ENCODE data around the gene SP1. TPM values are rescaled to one million over a fixed set of nuclear protein-coding genes. Genes with fewer than 3 reads are reported as not detected.
A peak's percentile ranks its signal among the peaks of the same experiment; 100 is the strongest.

SP1 gene
- total RNA-seq, 2 donors from 2014 or later, result 83.6 to 96.8 TPM

- no peaks in the 10 kb centered on the region for H3K9me3 ChIP-seq
- peak; percentile 85 for DNase-seq
- H3K4me1 ChIP-seq, result no peaks in the 10 kb centered on the region
- H3K27ac ChIP-seq, result peak overlapping the region; percentile 91
- peak; percentile 34 for TF ChIP-seq CTCF (IDR thresholded peaks at IDR 0.05)
- H3K36me3 ChIP-seq, result peaks cover 31% of the 10 kb centered on the region
- intact Hi-C loops (cut with DNase I), result loop anchor here (10.0 kb wide), 1 partner anchor 52 kb away; the partner anchor contains the start of genes NPFF and TARBP2
- peak overlapping the region; percentile 64 for H3K4me3 ChIP-seq
- H3K9ac ChIP-seq (ENCODE audit: low read depth in 2 of 2, low read length in 2 of 2), result peak overlapping the region; percentile 85 to 96
- H3K27me3 ChIP-seq, result no peaks in the 10 kb centered on the region
Measured at GRCh38 chr12:53452159-53453077, 72.4 kb downstream of the SP1 start.

GRCh38 chr12:53453953-53454640, 74.1 kb downstream of the SP1 start:
- no peak overlapping the region for H3K9ac ChIP-seq (ENCODE audit: low read depth in 2 of 2, low read length in 2 of 2)
- H3K9me3 ChIP-seq, result no peaks in the 10 kb centered on the region
- no peak overlapping the region for H3K4me3 ChIP-seq
- H3K4me1 ChIP-seq, result no peaks in the 10 kb centered on the region
- intact Hi-C loops (cut with DNase I), result loop anchor here (10.0 kb wide), 1 partner anchor 51 kb away; the partner anchor contains the start of genes NPFF and TARBP2
- no peak for TF ChIP-seq CTCF (IDR thresholded peaks at IDR 0.05)
- H3K27me3 ChIP-seq, result no peaks in the 10 kb centered on the region
- H3K27ac ChIP-seq, result no peak overlapping the region
- no peak for DNase-seq
- H3K36me3 ChIP-seq, result peaks cover 47% of the 10 kb centered on the region

GRCh38 chr12:53454707-53455106, 74.7 kb downstream of the SP1 start:
- intact Hi-C loops (cut with DNase I), result loop anchor here (10.0 kb wide), 1 partner anchor 50 kb away; the partner anchor contains the start of genes NPFF and TARBP2
- no peak overlapping the region for H3K27ac ChIP-seq
- H3K9ac ChIP-seq (ENCODE audit: low read depth in 2 of 2, low read length in 2 of 2), result no peak overlapping the region
- H3K4me3 ChIP-seq, result no peak overlapping the region
- no peaks in the 10 kb centered on the region for H3K27me3 ChIP-seq
- no peaks in the 10 kb centered on the region for H3K4me1 ChIP-seq
- no peak for TF ChIP-seq CTCF (IDR thresholded peaks at IDR 0.05)
- DNase-seq, result no peak
- peaks cover 53% of the 10 kb centered on the region for H3K36me3 ChIP-seq
- no peaks in the 10 kb centered on the region for H3K9me3 ChIP-seq

GRCh38 chr12:53456654-53457366, 76.8 kb downstream of the SP1 start:
- H3K27ac ChIP-seq, result no peak overlapping the region
- H3K4me3 ChIP-seq, result no peak overlapping the region
- no peak overlapping the region for H3K9ac ChIP-seq (ENCODE audit: low read depth in 2 of 2, low read length in 2 of 2)
- no peak for TF ChIP-seq CTCF (IDR thresholded peaks at IDR 0.05)
- no peak for DNase-seq
- H3K9me3 ChIP-seq, result no peaks in the 10 kb centered on the region
- intact Hi-C loops (cut with DNase I), result loop anchor here (10.0 kb wide), 1 partner anchor 48 kb away; the partner anchor contains the start of genes NPFF and TARBP2
- peaks cover 73% of the 10 kb centered on the region for H3K36me3 ChIP-seq
- H3K4me1 ChIP-seq, result no peaks in the 10 kb centered on the region
- H3K27me3 ChIP-seq, result no peaks in the 10 kb centered on the region

- DNase-seq, result no peak
- Histone ChIP-seq H3K27me3 (no peaks in the 10 kb centered on the region), H3K27ac (no peak overlapping the region), H3K4me1 (peaks cover 4% of the 10 kb centered on the region), H3K36me3 (peaks cover 93% of the 10 kb centered on the region), H3K9ac (ENCODE audit: low read depth in 2 of 2, low read length in 2 of 2) (no peak overlapping the region), H3K9me3 (no peaks in the 10 kb centered on the region), H3K4me3 (no peak overlapping the region)
- TF ChIP-seq CTCF (IDR thresholded peaks at IDR 0.05), result no peak
- intact Hi-C loops (cut with DNase I), result loop anchor here (10.0 kb wide), 1 partner anchor 46 kb away; the partner anchor contains the start of genes NPFF and TARBP2
Measured at GRCh38 chr12:53459097-53459496, 79.1 kb downstream of the SP1 start.
